Neural cell (in vitro differentiated cells): ENCODE measurements around the gene PRKAR1B. TPM values are rescaled to one million over a fixed set of nuclear protein-coding genes. Genes with fewer than 3 reads are reported as not detected.
"Not testable (repeated sequence)": the region's sequence is repeated elsewhere in the genome, so short reads cannot be mapped to it uniquely, and the experiment has no call there.

ENCODE experiments used
- H2AFZ ChIP-seq: fragments of 200-600, 300-800 bp; sonication (generic), shearing (Covaris generic); 2 replicates; pipeline ENCODE4 v1.6.0; 2014; ENCODE audit warnings: low read depth, mild to moderate bottlenecking, antibody characterized with exemption, low read length, moderate library complexity
- H3F3A ChIP-seq: fragments of 200-600 bp; shearing (Covaris generic); 2 replicates; pipeline ENCODE4 v1.6.1; 2016; ENCODE audit warnings: mild to moderate bottlenecking, moderate library complexity, mixed read lengths, antibody characterized with exemption, low read length; ENCODE audit not compliant: insufficient read depth, poor library complexity, severe bottlenecking
- H3K27ac ChIP-seq: fragments of 200-600, 300-800 bp; sonication (generic), shearing (Covaris generic); 2 replicates; pipeline ENCODE4 v1.5.1; 2014; ENCODE audit warnings: mild to moderate bottlenecking, low read length, moderate library complexity
- H3K27me3 ChIP-seq: fragments of 300-800, 200-600 bp; sonication (generic), shearing (Covaris generic); 2 replicates; pipeline ENCODE4 v1.6.0; 2014; ENCODE audit warnings: mild to moderate bottlenecking, low read depth, low read length, moderate library complexity; ENCODE audit not compliant: insufficient read depth
- H3K36me3 ChIP-seq: fragments of 300-800, 200-600 bp; sonication (generic), shearing (Covaris generic); 2 replicates; pipeline ENCODE4 v1.5.1; 2014; ENCODE audit warnings: mild to moderate bottlenecking, antibody characterized with exemption, low read length, moderate library complexity; ENCODE audit not compliant: insufficient read depth
- H3K4me2 ChIP-seq: fragments of 300-800, 200-600 bp; sonication (generic), shearing (Covaris generic); 2 replicates; pipeline ENCODE4 v1.6.0; 2014; ENCODE audit warnings: mild to moderate bottlenecking, low read length
- H3K4me3 ChIP-seq: fragments of 300-800, 200-600 bp; sonication (generic), shearing (Covaris generic); 2 replicates; pipeline ENCODE4 v1.5.1; 2014; ENCODE audit warnings: mild to moderate bottlenecking, low read length, moderate library complexity
- H3K79me2 ChIP-seq: fragments of 200-600 bp; shearing (Covaris generic); replicated peaks from 2 replicates; pipeline ENCODE4 v1.6.0; 2014; ENCODE audit warnings: mild to moderate bottlenecking, low read length, moderate library complexity; ENCODE audit not compliant: insufficient read depth
- H3K9ac ChIP-seq: fragments of 300-800, 200-600 bp; sonication (generic), shearing (Covaris generic); 2 replicates; pipeline ENCODE4 v1.6.1; 2016; ENCODE audit warnings: mild to moderate bottlenecking, low read length, mixed read lengths
- H3K9me2 ChIP-seq: fragments of 200-600 bp; shearing (Covaris generic); 2 replicates; pipeline ENCODE4 v1.6.1; 2016; ENCODE audit warnings: mild to moderate bottlenecking, low read length, mixed read lengths; ENCODE audit not compliant: insufficient read depth
- H3K9me3 ChIP-seq: fragments of 200-600, 300-800 bp; sonication (generic), shearing (Covaris generic); 2 replicates; pipeline ENCODE4 v1.6.1; 2016; ENCODE audit warnings: mild to moderate bottlenecking, mixed run types, low read length, moderate library complexity, mixed read lengths
- H4K20me1 ChIP-seq: fragments of 200-600 bp; shearing (Covaris generic); 2 replicates; pipeline ENCODE4 v1.6.1; 2016; ENCODE audit warnings: mild to moderate bottlenecking, mixed run types; ENCODE audit not compliant: insufficient read depth
- CTCF ChIP-seq: fragments of 450-650 bp; IDR thresholded peaks from 2 replicates; pipeline ENCODE4 v1.5.1; 2014; ENCODE audit warnings: antibody characterized with exemption, mild to moderate bottlenecking, moderate library complexity; ENCODE audit not compliant: poor library complexity, severe bottlenecking
- EP300 ChIP-seq: fragments of 450-650 bp; conservative IDR thresholded peaks from 2 replicates; pipeline ENCODE4 v1.6.1; 2014; ENCODE audit warnings: antibody characterized with exemption, mild to moderate bottlenecking, moderate library complexity; ENCODE audit not compliant: poor library complexity, severe bottlenecking
- EZH2 ChIP-seq: fragments of 200-600, 300-800 bp; shearing (Covaris generic), sonication (generic); IDR thresholded peaks from 2 replicates; pipeline ENCODE4 v1.6.1; 2014; ENCODE audit warnings: antibody characterized with exemption, low read length, borderline replicate concordance, mild to moderate bottlenecking; ENCODE audit not compliant: insufficient read depth, poor library complexity, severe bottlenecking
- MXI1 ChIP-seq: fragments of 450-650 bp; conservative IDR thresholded peaks from 2 replicates; pipeline ENCODE4 v1.6.1; 2014; ENCODE audit warnings: antibody characterized with exemption, mild to moderate bottlenecking; ENCODE audit not compliant: poor library complexity, severe bottlenecking
- POLR2AphosphoS5 ChIP-seq: IDR thresholded peaks from 2 replicates; pipeline ENCODE4 v1.6.1; 2012
- RAD21 ChIP-seq: fragments of 450-650 bp; conservative IDR thresholded peaks from 2 replicates; pipeline ENCODE4 v1.6.1; 2014; ENCODE audit warnings: antibody characterized with exemption, mild to moderate bottlenecking, moderate library complexity
- SMC3 ChIP-seq: fragments of 450-650 bp; conservative IDR thresholded peaks from 2 replicates; pipeline ENCODE4 v1.6.1; 2014; ENCODE audit warnings: antibody characterized with exemption, mild to moderate bottlenecking, moderate library complexity; ENCODE audit not compliant: poor library complexity
- TAF1 ChIP-seq: IDR thresholded peaks from 2 replicates; pipeline ENCODE4 v1.6.1; 2012; ENCODE audit warnings: low read depth
- polyA plus RNA-seq: library from polyadenylated mRNA; depleted of rRNA; stranded (reverse); fragments of >200 nt; gene quantifications from 2 replicates; pipeline ENCODE4 v1.2.3, GENCODE V29; 2014
- TF ChIP-seq, protein P1 (sequence below): IDR thresholded peaks from 2 replicates; pipeline ENCODE4 v1.6.1; 2012; ENCODE audit warnings: borderline replicate concordance

The PRKAR1B gene
- polyA plus RNA-seq, 1 donor from 2014 or later: 38.6 TPM

GRCh38 chr7:754531-755412 lies 27.7 kb upstream of the PRKAR1B start:
- TF ChIP-seq CTCF (no peak), TAF1 (no peak), EP300 (no peak), RAD21 (no peak), SMC3 (no peak), POLR2AphosphoS5 (no peak), EZH2 (no peak), MXI1 (no peak)
- TF ChIP-seq, protein P1, sequence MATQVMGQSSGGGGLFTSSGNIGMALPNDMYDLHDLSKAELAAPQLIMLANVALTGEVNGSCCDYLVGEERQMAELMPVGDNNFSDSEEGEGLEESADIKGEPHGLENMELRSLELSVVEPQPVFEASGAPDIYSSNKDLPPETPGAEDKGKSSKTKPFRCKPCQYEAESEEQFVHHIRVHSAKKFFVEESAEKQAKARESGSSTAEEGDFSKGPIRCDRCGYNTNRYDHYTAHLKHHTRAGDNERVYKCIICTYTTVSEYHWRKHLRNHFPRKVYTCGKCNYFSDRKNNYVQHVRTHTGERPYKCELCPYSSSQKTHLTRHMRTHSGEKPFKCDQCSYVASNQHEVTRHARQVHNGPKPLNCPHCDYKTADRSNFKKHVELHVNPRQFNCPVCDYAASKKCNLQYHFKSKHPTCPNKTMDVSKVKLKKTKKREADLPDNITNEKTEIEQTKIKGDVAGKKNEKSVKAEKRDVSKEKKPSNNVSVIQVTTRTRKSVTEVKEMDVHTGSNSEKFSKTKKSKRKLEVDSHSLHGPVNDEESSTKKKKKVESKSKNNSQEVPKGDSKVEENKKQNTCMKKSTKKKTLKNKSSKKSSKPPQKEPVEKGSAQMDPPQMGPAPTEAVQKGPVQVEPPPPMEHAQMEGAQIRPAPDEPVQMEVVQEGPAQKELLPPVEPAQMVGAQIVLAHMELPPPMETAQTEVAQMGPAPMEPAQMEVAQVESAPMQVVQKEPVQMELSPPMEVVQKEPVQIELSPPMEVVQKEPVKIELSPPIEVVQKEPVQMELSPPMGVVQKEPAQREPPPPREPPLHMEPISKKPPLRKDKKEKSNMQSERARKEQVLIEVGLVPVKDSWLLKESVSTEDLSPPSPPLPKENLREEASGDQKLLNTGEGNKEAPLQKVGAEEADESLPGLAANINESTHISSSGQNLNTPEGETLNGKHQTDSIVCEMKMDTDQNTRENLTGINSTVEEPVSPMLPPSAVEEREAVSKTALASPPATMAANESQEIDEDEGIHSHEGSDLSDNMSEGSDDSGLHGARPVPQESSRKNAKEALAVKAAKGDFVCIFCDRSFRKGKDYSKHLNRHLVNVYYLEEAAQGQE: no peak
- Histone ChIP-seq H3K79me2 (no peaks in the 10 kb centered on the region), H3K4me2 (no peak overlapping the region), H3F3A (no peaks in the 10 kb centered on the region), H3K9ac (no peak overlapping the region), H3K9me3 (no peaks in the 10 kb centered on the region), H4K20me1 (no peaks in the 10 kb centered on the region), H3K27me3 (no peaks in the 10 kb centered on the region), H3K9me2 (no peaks in the 10 kb centered on the region), H3K27ac (no peak overlapping the region), H3K36me3 (no peaks in the 10 kb centered on the region), H2AFZ (no peak overlapping the region), H3K4me3 (no peak overlapping the region)

DNA sequence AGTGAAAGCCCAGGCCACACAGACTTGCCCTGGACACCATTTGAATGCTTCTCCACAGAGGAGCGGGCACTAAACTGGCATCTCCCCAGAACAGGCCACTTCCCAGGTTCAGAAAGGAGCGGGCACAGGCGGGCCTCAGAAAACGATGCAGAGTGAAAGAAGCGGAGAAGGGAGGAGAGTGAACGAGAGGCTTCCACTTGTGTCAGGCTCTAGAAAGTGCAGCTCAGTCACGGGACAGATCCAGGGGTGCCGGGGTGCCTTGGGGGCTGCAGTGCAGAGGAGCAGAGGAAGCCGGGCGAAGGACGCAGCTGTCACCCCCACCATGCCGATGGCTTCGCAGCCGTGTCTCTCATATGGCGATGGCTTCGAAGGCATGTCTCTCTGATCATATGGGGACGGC lies 26.1 kb upstream of the PRKAR1B start:
- no peaks in the 10 kb centered on the region for H3K27me3 ChIP-seq
- H3K4me2 ChIP-seq: no peak overlapping the region
- TF ChIP-seq POLR2AphosphoS5: no peak
- no peak for TF ChIP-seq CTCF
- TF ChIP-seq TAF1: no peak
- TF ChIP-seq EZH2: no peak
- TF ChIP-seq SMC3: no peak
- TF ChIP-seq, protein P1: no peak
- no peak for TF ChIP-seq RAD21
- TF ChIP-seq MXI1: no peak
- TF ChIP-seq EP300: no peak
- no peak overlapping the region for H3K9ac ChIP-seq
- no peaks in the 10 kb centered on the region for H4K20me1 ChIP-seq
- H3K9me2 ChIP-seq: no peaks in the 10 kb centered on the region
- no peak overlapping the region for H3K27ac ChIP-seq
- H3K4me3 ChIP-seq: no peak overlapping the region
- no peak overlapping the region for H2AFZ ChIP-seq
- no peaks in the 10 kb centered on the region for H3F3A ChIP-seq
- H3K9me3 ChIP-seq: no peaks in the 10 kb centered on the region
- no peaks in the 10 kb centered on the region for H3K79me2 ChIP-seq
- no peaks in the 10 kb centered on the region for H3K36me3 ChIP-seq

GRCh38 chr7:752256-752655 lies 25.2 kb upstream of the PRKAR1B start:
- not testable (repeated sequence) for H3K79me2 ChIP-seq, H3K9ac ChIP-seq, H3K4me2 ChIP-seq, H3K36me3 ChIP-seq, H2AFZ ChIP-seq, H3F3A ChIP-seq, H3K27ac ChIP-seq, H3K4me3 ChIP-seq, H3K27me3 ChIP-seq, H3K9me3 ChIP-seq, H4K20me1 ChIP-seq, H3K9me2 ChIP-seq
